GM12801 (cell line): ENCODE measurements around the gene PLCB1.

Experiments
- TF ChIP-seq, protein P1 (sequence below): IDR thresholded peaks from one replicate; pipeline ENCODE4 v1.5.1; 2011; ENCODE audit warnings: control low read depth; ENCODE audit not compliant: insufficient read length; ENCODE audit errors: extremely low read depth

The PLCB1 gene

DNA sequence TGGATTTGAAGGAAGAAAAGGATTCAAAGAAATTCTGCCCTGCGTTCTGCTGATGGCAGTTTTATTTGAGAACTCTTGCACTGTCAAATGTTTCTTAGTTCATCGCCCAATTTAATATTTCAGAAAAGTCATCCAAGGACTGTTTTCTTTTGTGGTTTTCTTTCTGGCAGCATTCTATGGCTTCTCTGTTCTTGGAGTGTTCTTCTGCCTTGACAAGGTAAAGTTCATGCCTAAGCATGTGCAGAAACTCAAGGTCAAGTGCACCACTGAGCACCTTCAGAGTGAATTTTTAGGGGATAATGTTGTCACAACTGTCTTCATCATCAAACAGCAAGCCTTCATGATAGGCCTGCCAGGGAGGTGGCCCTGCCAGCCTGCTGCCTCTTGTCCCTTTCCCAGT lies 225.6 kb downstream of the PLCB1 start:
- TF ChIP-seq, protein P1, sequence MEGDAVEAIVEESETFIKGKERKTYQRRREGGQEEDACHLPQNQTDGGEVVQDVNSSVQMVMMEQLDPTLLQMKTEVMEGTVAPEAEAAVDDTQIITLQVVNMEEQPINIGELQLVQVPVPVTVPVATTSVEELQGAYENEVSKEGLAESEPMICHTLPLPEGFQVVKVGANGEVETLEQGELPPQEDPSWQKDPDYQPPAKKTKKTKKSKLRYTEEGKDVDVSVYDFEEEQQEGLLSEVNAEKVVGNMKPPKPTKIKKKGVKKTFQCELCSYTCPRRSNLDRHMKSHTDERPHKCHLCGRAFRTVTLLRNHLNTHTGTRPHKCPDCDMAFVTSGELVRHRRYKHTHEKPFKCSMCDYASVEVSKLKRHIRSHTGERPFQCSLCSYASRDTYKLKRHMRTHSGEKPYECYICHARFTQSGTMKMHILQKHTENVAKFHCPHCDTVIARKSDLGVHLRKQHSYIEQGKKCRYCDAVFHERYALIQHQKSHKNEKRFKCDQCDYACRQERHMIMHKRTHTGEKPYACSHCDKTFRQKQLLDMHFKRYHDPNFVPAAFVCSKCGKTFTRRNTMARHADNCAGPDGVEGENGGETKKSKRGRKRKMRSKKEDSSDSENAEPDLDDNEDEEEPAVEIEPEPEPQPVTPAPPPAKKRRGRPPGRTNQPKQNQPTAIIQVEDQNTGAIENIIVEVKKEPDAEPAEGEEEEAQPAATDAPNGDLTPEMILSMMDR: no peak

DNA sequence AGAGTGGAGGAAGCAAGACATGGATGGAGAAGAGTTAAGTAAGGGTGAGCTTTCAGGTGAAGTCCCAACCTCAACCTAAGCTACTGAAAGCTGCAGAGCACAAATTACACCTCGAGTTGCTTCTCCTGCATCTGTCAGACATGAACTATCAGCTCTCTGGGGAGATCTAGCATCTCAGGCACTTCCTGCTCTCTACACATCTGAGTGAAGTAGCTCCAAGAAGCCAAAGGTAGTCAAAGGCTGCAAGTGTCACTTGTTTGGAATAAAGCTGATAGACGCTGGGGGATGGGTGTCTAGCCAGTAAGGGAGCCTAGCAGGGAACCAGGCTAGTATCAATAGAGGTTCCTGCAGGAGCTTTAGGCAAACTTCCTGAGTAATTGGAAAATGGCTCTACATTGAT lies 228.0 kb downstream of the PLCB1 start:
- TF ChIP-seq, protein P1: no peak

DNA sequence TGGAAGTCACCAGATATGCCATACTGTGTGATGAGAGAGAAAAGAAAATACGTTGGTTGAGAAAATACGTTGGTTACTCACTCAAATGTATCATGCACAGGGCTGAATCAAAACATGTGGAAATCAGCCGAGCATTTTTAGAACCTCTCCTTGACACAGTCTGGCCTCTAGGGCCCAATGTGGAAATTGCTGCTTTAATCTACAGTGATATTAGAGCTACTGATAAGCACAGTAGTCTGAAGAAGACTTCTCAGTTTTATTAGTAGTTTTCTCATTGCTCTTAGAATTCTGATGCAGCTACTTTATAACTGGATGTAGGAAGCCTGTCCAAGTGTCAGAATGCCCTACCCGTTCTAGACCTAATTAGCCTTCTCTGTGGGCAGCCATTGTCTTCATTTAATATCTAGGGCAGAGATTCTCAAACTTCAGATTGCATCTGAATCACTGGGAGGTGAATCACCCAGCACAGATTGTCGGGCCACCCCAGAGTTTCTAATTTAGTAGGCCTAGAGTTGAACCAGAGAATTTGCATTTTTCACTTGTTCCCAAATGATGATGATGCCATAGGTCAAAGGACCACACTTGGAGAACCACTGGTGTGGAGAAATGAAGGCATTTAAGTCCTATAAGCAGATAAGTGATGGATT lies 229.1 kb downstream of the PLCB1 start:
- TF ChIP-seq, protein P1: no peak

DNA sequence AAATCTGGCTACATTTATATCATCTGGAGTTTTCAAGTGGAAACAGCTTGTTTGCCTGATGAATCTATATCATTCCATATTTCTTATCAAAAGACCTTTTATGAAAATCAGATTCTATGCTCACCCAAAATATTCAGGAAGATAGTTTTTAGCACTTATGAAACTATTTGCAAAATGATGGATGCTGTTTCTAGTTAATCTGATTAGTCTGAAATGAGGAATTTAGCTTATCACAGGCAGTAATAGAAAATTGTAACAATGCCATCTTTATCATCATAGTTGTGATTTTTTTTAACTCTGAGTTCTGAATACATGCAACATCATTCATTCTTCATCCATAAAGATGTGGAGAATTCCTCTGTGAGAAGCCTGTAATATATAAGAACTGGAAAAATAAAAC lies 229.7 kb downstream of the PLCB1 start:
- TF ChIP-seq, protein P1: no peak

DNA sequence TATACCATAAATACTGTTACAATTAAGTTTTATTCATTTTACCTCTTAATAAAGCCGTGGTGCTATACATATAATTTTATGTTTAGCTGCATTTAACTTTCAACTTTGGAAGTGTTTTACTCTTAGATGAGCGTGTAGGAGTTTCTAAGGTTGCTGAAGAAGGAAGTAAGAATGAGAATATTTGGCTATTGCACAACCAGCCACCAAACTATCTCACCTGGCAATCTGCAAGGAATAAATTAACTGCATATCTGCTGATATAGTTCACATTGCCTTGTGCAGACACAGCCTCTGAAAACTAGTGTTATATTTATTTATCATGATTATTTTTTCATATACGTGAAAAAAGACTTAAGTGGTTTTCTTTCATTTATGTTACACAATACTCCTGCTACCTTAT lies 230.4 kb downstream of the PLCB1 start:
- TF ChIP-seq, protein P1: no peak

DNA sequence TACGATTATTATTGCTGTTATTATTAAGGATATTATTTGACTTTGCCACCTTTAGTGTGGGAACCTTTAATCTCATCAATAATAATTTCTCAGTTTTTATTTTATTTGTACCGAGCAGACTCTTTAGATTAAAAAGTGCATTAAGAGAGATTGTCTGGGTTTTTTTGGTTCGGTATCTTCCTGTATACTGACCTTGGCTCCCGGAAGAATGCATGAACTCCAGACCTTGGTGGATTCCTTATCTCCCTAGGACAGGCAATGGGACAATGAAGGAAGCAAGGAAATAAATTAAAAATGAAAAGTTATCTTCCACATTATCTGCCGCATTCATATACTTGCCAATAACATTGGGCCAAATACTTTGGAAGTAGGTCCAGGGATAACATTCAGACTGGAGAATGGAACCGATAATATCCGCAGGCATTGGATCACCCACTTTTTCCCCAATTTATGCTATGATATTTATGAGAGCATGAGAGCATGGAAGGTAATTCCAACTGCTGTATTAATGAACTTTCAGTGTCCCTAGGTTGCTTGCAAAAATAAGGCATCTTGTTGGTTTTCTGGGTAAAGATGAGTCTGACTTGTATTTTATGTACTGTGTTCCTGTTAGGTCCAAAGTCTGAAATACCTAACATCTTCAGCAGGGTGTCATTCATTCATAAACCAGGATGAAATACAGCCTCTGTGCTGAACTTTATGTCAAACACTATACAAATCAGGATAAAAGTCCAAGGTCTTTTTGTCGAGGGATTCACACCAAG lies 232.1 kb downstream of the PLCB1 start:
- TF ChIP-seq, protein P1: no peak

DNA sequence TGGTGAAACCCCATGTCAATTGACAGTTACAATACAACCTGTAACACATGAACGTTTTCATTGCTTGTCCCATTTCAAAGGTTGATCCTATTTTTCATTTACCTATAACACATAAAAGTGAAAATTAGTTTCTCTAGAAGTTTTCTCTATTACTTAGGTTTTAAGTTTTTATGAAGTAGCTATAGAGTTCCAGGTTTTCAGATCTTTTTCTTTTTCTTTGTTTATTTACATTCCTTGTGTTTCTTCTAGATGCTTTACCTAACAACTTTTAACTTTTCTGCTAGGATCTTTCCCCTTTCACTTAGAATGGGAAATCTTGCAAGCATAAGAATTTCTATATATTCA lies 232.6 kb downstream of the PLCB1 start:
- TF ChIP-seq, protein P1: no peak
